GM12874 (cell line): ENCODE measurements around the gene GRIA3.

Source experiments
- TF ChIP-seq, protein P1 (sequence below): IDR thresholded peaks from 2 replicates; pipeline ENCODE4 v1.5.1; 2011; ENCODE audit warnings: low read depth, mild to moderate bottlenecking, control low read depth, low read length, moderate library complexity; ENCODE audit not compliant: insufficient read depth

GRIA3 gene

DNA sequence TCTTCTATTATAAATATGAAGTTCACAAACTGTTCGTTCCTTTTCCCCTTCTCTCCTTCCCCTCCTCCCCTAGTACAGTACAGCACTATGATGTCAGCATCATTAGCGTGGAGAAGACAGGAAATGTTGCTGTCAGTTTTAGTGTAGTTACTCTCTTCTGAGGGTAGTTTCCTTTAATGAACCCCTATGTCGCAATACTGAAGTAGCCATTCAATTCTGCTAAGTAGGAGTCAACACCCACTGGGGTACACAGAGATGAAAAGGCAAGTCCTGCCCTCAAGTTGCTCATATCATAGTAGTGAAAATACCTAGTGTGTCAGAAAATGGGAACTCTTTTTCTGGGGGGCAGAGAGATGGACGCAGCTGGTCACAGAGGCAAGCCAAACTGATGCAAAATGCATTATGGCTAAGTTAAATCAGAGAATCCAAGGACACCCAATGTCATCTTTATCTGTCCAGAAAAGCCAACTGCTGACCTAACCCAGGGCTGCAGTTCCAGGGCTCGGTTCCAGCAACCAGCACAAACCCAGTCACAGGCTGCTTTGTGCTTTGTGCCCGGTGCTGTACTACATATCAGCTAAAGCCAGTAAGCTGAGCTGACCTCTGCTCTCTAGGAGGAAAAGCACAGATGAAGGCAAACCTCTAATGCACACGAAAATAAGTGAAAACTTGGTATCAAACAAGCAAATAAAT, 31.5 kb downstream of the GRIA3 start:
- TF ChIP-seq, protein P1, sequence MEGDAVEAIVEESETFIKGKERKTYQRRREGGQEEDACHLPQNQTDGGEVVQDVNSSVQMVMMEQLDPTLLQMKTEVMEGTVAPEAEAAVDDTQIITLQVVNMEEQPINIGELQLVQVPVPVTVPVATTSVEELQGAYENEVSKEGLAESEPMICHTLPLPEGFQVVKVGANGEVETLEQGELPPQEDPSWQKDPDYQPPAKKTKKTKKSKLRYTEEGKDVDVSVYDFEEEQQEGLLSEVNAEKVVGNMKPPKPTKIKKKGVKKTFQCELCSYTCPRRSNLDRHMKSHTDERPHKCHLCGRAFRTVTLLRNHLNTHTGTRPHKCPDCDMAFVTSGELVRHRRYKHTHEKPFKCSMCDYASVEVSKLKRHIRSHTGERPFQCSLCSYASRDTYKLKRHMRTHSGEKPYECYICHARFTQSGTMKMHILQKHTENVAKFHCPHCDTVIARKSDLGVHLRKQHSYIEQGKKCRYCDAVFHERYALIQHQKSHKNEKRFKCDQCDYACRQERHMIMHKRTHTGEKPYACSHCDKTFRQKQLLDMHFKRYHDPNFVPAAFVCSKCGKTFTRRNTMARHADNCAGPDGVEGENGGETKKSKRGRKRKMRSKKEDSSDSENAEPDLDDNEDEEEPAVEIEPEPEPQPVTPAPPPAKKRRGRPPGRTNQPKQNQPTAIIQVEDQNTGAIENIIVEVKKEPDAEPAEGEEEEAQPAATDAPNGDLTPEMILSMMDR, result no peak

DNA sequence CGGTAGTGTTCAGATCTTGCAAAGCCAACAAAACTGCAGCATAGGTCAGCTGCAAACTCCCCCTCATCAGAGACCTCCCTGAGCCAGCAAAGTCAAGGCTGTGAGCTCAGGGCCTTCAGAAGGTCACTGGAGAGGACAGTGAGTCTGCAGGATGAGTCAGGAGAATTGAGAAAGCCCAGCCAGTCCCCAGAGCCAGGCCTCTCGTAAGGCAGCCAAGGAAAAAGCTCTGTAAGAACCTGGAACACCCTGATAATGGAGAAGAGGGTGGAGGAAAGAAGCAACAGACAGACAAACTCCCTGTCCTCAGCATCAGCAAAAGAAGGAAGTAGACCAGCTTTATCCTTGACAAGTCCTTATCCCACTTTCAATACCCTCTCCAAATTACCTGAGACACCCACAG, 33.0 kb downstream of the GRIA3 start:
- TF ChIP-seq, protein P1, result no peak

DNA sequence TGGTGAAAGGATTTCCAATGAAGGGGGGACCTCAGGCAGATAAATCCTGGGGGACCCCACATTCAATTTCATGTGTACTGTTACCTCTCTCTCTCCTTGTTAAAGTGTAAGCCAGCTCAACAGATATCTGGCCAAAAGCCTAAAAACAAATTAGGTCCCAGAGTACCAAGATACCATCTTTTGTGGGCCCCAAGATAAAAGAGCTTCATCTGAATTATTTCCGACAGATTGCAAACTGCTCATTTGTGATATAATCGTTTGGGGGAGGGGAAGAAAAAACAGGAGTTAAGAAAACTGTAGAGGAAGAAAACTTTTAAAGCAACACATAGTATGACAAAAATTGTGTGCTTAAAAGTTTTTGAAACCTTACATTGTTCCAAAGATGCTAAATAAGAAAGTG, 33.6 kb downstream of the GRIA3 start:
- TF ChIP-seq, protein P1, result no peak

DNA sequence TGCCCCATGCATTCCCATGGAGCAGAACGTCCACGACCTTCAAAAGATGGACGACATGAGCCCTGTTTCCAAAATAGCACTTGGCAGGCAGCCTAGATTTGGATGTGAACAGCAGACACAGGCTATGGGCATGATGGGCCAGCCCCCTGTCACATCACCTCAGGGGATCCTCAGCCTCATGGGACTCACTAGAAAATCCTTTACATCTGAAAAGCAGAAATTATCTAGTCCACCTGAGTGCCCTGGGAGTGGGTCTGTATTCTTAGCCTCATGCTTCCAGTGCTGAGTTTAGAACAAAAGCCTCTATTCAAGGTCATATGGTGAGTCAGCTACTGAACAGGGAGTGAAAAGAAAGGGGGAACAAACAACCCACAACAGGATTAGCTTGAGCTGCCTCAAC, 35.8 kb downstream of the GRIA3 start:
- TF ChIP-seq, protein P1, result no peak

DNA sequence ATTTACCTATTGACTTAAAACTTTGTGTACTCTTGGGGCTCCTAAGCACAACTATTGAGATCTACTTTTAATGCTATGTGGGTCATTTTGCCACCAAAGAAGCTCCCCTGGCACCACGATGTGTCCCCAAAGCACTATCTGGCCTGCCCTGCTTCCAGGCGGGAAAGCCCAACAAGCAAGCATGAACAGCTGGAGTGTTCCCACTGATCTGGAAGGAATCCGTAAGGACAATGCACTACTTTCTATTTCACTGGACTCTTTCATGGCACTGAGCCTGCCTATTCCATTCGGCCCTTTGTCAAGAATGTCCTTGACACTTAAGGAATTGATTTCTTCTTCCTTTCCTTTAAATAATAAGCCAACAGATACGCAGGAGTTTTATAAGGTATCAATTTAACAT, 38.8 kb downstream of the GRIA3 start:
- TF ChIP-seq, protein P1, result no peak

DNA sequence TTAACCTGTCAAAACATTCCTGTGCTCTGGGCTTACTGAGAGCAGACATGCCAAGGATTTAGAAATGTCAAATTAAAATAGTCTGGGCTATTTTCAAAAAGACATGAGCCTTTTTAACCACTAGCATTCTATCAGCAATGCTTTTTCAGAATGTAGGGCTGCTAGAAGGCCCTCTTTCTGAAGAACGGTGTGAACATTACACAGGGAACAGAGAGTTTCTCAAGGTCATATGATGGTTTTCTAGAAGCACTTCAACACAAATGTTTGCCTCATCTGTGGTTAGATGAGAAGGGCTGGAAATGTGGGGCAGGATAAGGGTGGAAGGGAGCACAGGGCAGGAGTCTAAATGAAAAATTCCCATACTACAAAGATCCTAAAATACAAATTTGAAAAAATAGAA, 39.3 kb downstream of the GRIA3 start:
- TF ChIP-seq, protein P1, result no peak

DNA sequence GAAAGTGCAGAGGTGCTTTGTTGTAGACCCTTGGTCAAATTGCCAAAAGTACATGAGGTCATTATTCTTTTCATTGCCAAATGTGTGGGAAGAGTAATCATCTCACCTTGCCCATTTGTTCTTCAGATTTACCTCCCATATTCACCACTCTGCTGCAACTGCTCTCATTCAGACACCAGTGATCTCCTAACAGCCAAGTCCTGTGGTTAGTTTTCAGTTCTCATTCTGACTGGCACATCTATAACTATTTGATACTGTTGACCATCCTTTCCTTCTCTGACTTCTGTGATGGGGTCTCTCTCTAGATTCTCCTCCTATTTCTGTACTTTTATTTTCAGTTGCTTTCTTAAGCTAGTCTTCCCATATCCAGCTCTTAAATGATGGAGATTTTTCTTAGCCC, 39.8 kb downstream of the GRIA3 start:
- TF ChIP-seq, protein P1, result no peak

DNA sequence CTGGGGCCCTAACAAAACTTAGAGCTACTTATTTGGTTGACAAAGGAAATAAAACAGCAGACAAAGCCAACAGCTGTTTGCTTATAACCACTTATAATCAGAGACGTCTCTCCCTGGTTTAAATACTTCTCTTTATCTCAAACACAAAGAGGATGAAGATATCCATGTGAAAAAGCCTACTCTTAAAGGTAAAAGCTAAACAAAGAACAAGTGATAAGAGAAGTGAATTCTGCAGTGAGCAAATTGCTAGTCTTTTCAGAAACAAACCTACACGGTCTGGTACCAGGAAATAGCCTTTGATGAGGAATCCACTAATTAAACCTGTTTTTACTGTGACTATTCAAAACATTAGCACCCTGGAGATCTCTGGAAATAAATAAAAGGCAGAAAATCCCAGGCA, 46.7 kb downstream of the GRIA3 start:
- TF ChIP-seq, protein P1, result no peak
